ENCODE results near the gene IFRD1.
"Not testable (repeated sequence)": the region's sequence is repeated elsewhere in the genome, so short reads cannot be mapped to it uniquely, and the experiment has no call there.

IFRD1 gene

DNA sequence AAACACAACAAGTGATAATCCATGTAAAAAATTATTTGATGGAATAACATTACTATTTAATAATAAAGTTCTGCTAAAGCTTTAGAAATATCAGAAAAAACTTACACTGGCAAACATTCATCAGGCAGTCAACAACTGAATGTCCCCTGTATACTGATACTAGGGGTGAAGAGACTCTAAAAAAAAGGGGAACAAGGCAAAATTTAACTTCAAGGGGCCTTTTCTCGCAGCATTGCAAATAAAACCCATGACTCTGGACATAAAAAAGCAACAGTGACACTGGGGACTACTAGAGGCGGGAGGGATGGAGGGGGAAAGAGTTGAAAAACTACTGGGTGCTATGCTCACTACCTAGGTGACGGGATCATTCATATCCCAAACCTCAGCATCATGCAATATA is 5.8 kb upstream of the IFRD1 start:
- no peak for DNase-seq

GRCh38 chr7:112446431-112446830 is 3.8 kb upstream of the IFRD1 start:
- DNase-seq, result no peak

- DNase-seq, result no peak
These were observed 2.9 kb upstream of the IFRD1 start for GRCh38 chr7:112447406-112447805.

GRCh38 chr7:112448381-112448780 is 1.9 kb upstream of the IFRD1 start:
- DNase-seq, result no peak

- no peak for DNase-seq
These were observed 1.4 kb upstream of the IFRD1 start for GRCh38 chr7:112448891-112449290.

DNA sequence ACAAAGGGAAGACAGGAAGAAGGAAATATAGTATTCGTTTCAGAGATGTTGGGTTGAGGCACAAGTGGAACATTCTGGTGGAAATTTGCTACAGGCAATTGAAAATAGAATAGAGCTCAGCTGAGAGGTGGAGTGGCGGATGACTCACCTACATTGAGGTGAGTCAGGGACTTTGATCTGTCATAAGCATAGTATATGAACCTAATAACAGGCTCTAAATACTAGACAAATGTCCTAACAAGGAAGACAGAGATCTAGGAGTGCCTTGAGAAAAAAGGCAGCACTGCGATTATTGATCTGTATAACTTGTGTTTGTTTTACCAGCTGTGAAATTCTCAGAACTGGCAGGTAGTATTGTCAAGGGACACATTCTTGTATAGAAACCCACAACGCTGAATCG is 907 bp upstream of the IFRD1 start:
- DNase-seq, result no peak

DNA sequence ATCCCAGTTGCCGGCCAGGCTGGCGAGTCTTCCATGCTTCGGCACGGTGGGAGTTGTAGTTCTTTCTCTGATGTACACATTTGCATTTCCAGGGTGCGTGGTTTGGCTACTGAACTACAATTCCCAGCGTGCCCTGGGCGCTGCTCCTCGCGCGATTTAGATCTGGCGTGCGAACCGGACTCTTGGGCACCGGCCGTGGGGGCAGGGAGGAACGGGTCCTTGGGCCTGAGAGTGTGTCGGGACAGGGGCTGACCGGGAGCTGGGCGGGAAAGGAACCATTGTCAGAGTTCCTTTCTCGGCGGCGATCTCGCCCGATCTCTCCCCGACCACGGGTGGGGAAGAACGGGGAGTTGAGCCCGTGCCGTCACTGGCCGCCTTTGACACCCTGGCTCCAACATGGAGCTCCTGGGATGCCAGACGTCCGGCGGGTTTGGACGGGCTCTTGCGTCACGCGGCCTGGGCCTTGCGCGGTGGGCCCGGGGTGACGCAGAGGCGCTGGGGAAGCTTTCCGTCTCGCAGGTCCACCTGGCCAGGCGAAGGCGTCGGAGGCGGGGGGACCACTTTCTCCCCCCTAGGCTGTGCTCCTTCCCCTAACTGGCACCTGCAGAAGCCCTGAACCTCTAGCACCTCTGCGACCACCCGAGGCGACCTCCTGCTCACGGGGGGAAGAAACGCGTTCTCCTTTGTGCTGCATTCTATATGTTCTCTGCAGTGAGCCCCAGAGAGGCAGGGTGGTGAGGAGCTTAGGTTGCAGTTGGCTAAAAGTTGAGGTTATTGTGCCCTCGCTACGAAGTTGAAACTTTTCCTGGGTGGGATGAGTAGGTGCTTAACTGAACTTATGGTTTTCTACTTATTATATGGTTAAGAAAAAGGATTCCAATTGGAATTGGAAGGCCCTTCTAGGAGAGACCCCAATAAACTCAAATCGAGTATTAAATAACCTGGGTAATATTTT is 824 bp downstream of the IFRD1 start:
- peak; percentile 99 for DNase-seq

GRCh38 chr7:112452102-112452888 is 2.0 kb downstream of the IFRD1 start:
- DNase-seq, result peak; percentile 76

GRCh38 chr7:112453505-112454171 is 3.4 kb downstream of the IFRD1 start:
- DNase-seq, result peak; percentile 32

- not testable (repeated sequence) for DNase-seq
These were observed 3.9 kb downstream of the IFRD1 start for GRCh38 chr7:112454191-112454590.

DNA sequence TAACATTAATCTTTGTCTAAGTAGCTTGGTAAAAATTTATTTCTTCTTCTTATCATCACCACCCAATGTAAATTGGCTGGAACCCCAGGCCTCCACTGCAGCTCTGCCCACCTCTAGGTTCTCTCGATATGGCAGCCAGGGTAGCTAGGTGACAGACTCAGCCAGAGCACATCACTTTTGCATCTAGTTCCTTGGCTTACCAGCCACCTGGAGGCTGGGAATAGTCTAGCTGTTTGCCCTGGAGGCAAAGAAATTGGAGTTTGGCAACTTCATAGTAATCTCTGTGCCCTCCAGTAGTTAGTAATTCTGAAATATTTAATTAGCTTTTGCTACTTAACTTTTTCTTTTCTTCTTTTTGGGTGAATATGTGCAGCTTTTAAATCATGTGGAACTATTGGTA is 9.4 kb downstream of the IFRD1 start:
- DNase-seq, result no peak

- DNase-seq, result no peak
These were observed 12.0 kb downstream of the IFRD1 start for GRCh38 chr7:112462236-112462635.

- DNase-seq, result no peak
These were observed 17.6 kb downstream of the IFRD1 start for GRCh38 chr7:112467867-112468266.

DNA sequence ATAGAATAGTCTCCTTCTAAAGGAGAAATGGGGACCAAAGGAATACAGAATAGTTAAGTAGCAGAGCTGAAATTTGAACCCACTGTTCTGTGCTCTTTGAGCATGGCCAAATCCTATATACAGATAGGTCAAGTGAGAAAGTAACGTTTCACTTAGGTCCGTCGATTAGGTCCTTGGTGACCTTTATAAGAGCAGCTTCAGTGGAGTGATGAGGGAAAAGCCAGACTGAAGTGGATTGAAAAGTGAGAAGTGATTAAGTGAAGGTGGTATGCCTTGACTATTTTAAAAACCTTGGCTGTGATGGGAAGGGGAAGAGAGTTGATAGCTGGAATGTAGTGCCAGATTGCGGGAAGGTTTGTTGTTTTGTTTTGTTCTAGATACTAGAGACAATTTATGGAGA is 19.9 kb downstream of the IFRD1 start:
- DNase-seq, result no peak

- DNase-seq, result no peak
These were observed 26.3 kb downstream of the IFRD1 start for GRCh38 chr7:112476390-112477052.

GRCh38 chr7:112481121-112481736 is 31.0 kb downstream of the IFRD1 start:
- no peak for DNase-seq

DNA sequence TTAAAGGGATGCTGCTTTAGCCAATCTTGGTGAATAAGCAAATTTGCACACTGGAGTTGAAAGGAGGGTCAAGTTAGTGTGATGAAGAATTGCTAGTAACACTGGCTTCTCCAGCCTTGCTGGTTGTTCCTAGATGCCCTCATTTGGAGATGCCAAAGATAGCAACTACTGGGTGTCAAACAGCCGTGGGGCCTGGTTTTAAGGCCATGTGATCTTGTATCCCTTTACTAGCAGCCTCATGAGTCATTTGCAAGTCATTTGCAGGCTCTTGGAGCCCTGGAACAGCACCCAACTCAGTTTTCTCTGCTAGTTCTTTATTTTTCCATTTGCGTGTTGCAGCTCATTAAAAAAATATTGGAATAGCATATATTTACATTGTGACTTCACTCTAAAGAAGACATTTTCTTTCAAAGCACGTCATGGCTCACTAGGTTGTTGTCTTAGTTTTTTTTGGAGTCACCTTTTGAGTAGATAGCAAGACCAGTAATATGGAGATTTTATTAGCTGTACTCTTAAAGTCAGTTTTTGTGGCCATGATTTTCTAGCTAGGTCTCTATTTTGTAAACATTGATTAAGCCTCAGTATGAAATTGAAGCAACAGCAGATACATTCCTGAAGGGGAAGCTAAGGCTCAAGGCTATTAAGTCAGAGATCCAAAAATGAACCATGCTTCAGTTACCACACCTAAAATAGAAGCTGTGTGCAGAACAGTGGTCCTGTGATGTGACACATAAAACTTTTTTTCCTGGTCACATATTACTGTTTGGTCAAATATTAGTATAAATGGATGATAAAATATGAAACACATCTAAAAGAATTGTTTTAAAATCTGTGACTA is 31.8 kb downstream of the IFRD1 start:
- DNase-seq, result no peak

- no peak for DNase-seq
These were observed 34.5 kb downstream of the IFRD1 start for GRCh38 chr7:112484671-112485167.

GRCh38 chr7:112485766-112486165 is 35.5 kb downstream of the IFRD1 start:
- no peak for DNase-seq

- DNase-seq, result peak; percentile 90
These were observed 37.4 kb downstream of the IFRD1 start for GRCh38 chr7:112487457-112488263.

DNA sequence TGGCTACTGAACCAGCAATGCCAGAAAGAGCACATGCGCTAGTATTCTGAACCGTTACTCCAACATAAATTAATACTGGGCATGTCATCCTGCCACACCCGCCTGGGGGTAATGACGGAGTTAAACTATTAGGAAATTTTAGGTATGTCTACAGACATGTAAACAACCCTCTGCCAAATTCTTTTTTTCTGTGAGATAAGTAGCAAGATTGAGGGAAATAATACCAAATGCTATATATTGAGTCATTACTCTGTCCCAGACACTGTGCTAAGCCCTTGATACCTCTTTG is 37.9 kb downstream of the IFRD1 start:
- DNase-seq, result no peak

Data from eye (tissue), 1 donor.